A549 (cell line): ENCODE measurements around the gene GCK. TPM values are rescaled to one million over a fixed set of nuclear protein-coding genes. Genes with fewer than 3 reads are reported as not detected.
A peak's percentile ranks its signal among the peaks of the same experiment; 100 is the strongest.

Experiments used
- ATAC-seq, 2 experiments: fragments of 200-7000 bp in 1 of 2; fragments of >200 bp in 1 of 2; cut with Nextera tagmentation in 1 of 2; cut with Tn5 transposase in 1 of 2; 3 replicates each; pipeline versions ENCODE4 v1.8.0 to v1.9.1; 2018 to 2020; ENCODE audit warnings: mild to moderate bottlenecking in 1 of 2, moderate library complexity in 1 of 2
- CTCF ChIA-PET: fragments of 300-600 bp; sonication (Branson Sonifier 250); formaldehyde crosslinking; extraction: SDS; loops from one replicate; lab custom pipeline; 2021; ENCODE audit warnings: antibody characterized with exemption, inconsistent platforms; lab: Yijun Ruan, JAX
- POLR2A ChIA-PET: fragments of 350-600 bp; formaldehyde crosslinking; extraction: SDS; loops from one replicate; lab custom pipeline; 2021; ENCODE audit warnings: antibody characterized with exemption, inconsistent platforms; lab: Yijun Ruan, JAX
- DNase-seq, 2 experiments: peaks; one replicate each; pipeline versions ENCODE4 v3.0.0 to v3.0.0-alpha.2; 2011 to 2016; ENCODE audit warnings: low read depth in 1 of 2, low spot score in 1 of 2
- FAIRE-seq: peaks from 2 replicates; lab custom pipeline; 2011; peaks lifted over from hg19 to GRCh38; lab: Jason Lieb, UNC
- H3K27ac ChIP-seq, 2 experiments: fragments of >200 bp; sonication (Bioruptor Twin); formaldehyde crosslinking; 3 replicates each; pipeline ENCODE4 v1.5.1; 2016 to 2017
- H3K4me1 ChIP-seq: fragments of >200 bp; sonication (Bioruptor Twin); formaldehyde crosslinking; 3 replicates; pipeline ENCODE4 v1.6.1; 2016
- H3K4me2 ChIP-seq: fragments of >200 bp; sonication (Bioruptor Twin); formaldehyde crosslinking; 3 replicates; pipeline ENCODE4 v1.6.1; 2016
- H3K4me3 ChIP-seq: fragments of >200 bp; sonication (Bioruptor Twin); formaldehyde crosslinking; 3 replicates; pipeline ENCODE4 v1.5.1; 2016
- H3K9me3 ChIP-seq: fragments of >200 bp; sonication (Bioruptor Twin); formaldehyde crosslinking; 3 replicates; pipeline ENCODE4 v1.6.1; 2016
- BHLHE40 ChIP-seq: IDR thresholded peaks from 2 replicates; pipeline ENCODE4 v1.6.1; 2012; ENCODE audit warnings: low read depth, low read length, inconsistent platforms
- CBX8 ChIP-seq: fragments of 200-600 bp; sonication (generic); IDR thresholded peaks from 2 replicates; pipeline ENCODE4 v1.6.1; 2016
- CEBPB ChIP-seq, 2 experiments: fragments of >200 bp in 1 of 2; sonication (Bioruptor Twin) in 1 of 2; formaldehyde crosslinking in 1 of 2; IDR thresholded peaks; 2 replicates each; pipeline ENCODE4 v1.6.1; 2012 to 2016
- CHD4 ChIP-seq: fragments of 200-600 bp; sonication (generic); IDR thresholded peaks from 2 replicates; pipeline ENCODE4 v1.6.1; 2016; ENCODE audit warnings: antibody characterized with exemption, mild to moderate bottlenecking, borderline replicate concordance
- EHMT2 ChIP-seq: fragments of 200-600 bp; sonication (generic); IDR thresholded peaks from 2 replicates; pipeline ENCODE4 v1.6.1; 2016; ENCODE audit warnings: antibody characterized with exemption, low read depth, mild to moderate bottlenecking, moderate library complexity
- FOSL2 ChIP-seq, 2 experiments: fragments of 450-650 bp in 1 of 2; fragments of >200 bp in 1 of 2; sonication (Bioruptor Twin) in 1 of 2; formaldehyde crosslinking; IDR thresholded peaks; 2 replicates each; pipeline versions ENCODE4 v1.5.0 to v1.6.1; 2016 to 2020; ENCODE audit warnings: mild to moderate bottlenecking in 1 of 2, moderate library complexity in 1 of 2
- FOXS1 ChIP-seq: fragments of 250-450 bp; sonication (Bioruptor Pico); IDR thresholded peaks from 2 replicates; pipeline ENCODE4 v1.5.0; 2020; ENCODE audit warnings: mild to moderate bottlenecking, moderate library complexity
- HEYL ChIP-seq: fragments of 250-450 bp; sonication (Bioruptor Pico); IDR thresholded peaks from 2 replicates; pipeline ENCODE4 v1.8.0; 2021; ENCODE audit warnings: mild to moderate bottlenecking, moderate library complexity
- HOXA7 ChIP-seq: fragments of 250-450 bp; sonication (Bioruptor Pico); IDR thresholded peaks from 2 replicates; pipeline ENCODE4 v1.5.0; 2020; ENCODE audit warnings: mild to moderate bottlenecking, moderate library complexity
- HOXB13 ChIP-seq: fragments of 250-450 bp; sonication (Bioruptor Pico); IDR thresholded peaks from 2 replicates; pipeline ENCODE4 v1.5.0; 2020; ENCODE audit warnings: low read depth, mild to moderate bottlenecking, moderate library complexity
- KDM1A ChIP-seq: fragments of 200-600 bp; sonication (generic); IDR thresholded peaks from 2 replicates; pipeline ENCODE4 v1.6.1; 2016; ENCODE audit warnings: low read depth, mild to moderate bottlenecking
- PHF8 ChIP-seq: fragments of 200-600 bp; sonication (generic); IDR thresholded peaks from 2 replicates; pipeline ENCODE4 v1.6.1; 2016; ENCODE audit warnings: low read depth, mild to moderate bottlenecking, antibody characterized with exemption, moderate library complexity, borderline replicate concordance
- RCOR1 ChIP-seq: fragments of 150-350 bp; IDR thresholded peaks from 2 replicates; pipeline ENCODE4 v1.6.1; 2014; ENCODE audit warnings: antibody characterized with exemption, low read length, low read depth
- RFX5 ChIP-seq: fragments of 450-650 bp; IDR thresholded peaks from 2 replicates; pipeline ENCODE4 v1.7.1; 2014; ENCODE audit warnings: antibody characterized with exemption, mild to moderate bottlenecking, moderate library complexity
- RNF2 ChIP-seq: fragments of 200-600 bp; sonication (generic); IDR thresholded peaks from 2 replicates; pipeline ENCODE4 v1.6.1; 2016; ENCODE audit warnings: low read depth, mild to moderate bottlenecking, antibody characterized with exemption, moderate library complexity, borderline replicate concordance
- SMC3 ChIP-seq: fragments of >200 bp; sonication (Bioruptor Twin); formaldehyde crosslinking; IDR thresholded peaks from 3 replicates; pipeline ENCODE4 v1.6.1; 2018; ENCODE audit warnings: inconsistent platforms
- TP53 ChIP-seq: fragments of 250-450 bp; sonication (Bioruptor Pico); IDR thresholded peaks from 2 replicates; pipeline ENCODE4 v1.5.0; 2021; ENCODE audit warnings: mild to moderate bottlenecking, moderate library complexity
- ZFP36 ChIP-seq: fragments of 450-650 bp; IDR thresholded peaks from 2 replicates; pipeline ENCODE4 v1.6.1; 2014; ENCODE audit warnings: borderline replicate concordance; ENCODE audit not compliant: partially characterized antibody
- ZNF302 ChIP-seq: fragments of 250-450 bp; sonication (Bioruptor Pico); IDR thresholded peaks from 2 replicates; pipeline ENCODE4 v1.9.0; 2021; ENCODE audit warnings: inconsistent platforms, mild to moderate bottlenecking, moderate library complexity
- WGBS: methylation state at CpG from one replicate; pipeline ENCODE4 v1.1.6; 2017; ENCODE audit errors: missing lambda C conversion rate; 5-methylcytosine and 5-hydroxymethylcytosine counted together
- polyA plus RNA-seq, 4 experiments: library from polyadenylated mRNA; depleted of rRNA in 3 of 4; stranded (reverse); fragments of >200 nt; fragmentation: RNase III in 1 of 4; extraction: RNeasy Plus Mini Kit Qiagen cat#74134 plus additional on column Dnase treatment in 1 of 4; gene quantifications; 2 replicates in 3 of 4; 3 replicates in 1 of 4; pipeline ENCODE4 v1.2.3, GENCODE V29; 2011 to 2017
- TF ChIP-seq, protein P1 (sequence below): IDR thresholded peaks from 2 replicates; pipeline ENCODE4 v1.6.1; 2012; ENCODE audit warnings: low read depth, borderline replicate concordance
- TF ChIP-seq, protein P2 (sequence below): fragments of 450-650 bp; IDR thresholded peaks from 2 replicates; pipeline ENCODE4 v1.6.1; 2014; ENCODE audit warnings: antibody characterized with exemption
- TF ChIP-seq, protein P3 (sequence below): IDR thresholded peaks from 2 replicates; pipeline ENCODE4 v1.6.1; 2012
- TF ChIP-seq, protein P4 (sequence below): IDR thresholded peaks from 2 replicates; pipeline ENCODE4 v1.6.1; 2012

The GCK gene
- polyA plus RNA-seq, 2 of the 4 experiments (the other 2 are of a cell fraction) = 0.12 TPM; not detected in 1

DNA sequence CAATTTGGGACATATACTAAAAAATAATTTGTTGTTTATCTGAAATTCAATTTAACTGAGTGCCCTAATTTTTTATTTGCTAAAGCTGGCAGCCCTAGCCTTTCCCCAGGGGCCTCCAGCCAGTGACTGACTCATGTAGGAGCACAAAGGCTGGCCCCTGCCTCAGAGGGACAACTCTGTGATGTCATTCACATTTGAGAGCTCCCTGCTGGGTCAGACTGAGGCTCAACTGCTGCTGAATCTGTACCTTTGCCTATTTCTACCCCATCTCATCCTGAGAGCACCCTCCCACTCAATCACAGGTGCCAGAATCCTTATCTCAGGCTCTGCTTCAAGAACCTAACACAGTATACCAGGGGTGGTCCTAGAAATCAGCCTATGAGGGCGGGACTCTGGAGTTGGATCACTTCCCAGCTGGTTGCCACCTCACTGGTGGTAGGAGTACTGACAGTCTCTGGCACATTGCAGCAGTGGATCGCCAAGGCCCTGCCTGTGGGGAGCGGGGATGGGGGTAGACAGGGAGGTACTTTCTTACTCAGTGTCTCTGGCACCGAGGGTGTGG is 11.6 kb downstream of the GCK start:
- H3K9me3 ChIP-seq = peaks cover 6% of the 10 kb centered on the region; the same call in 1 of the 3 replicates
- FAIRE-seq (no peak), ATAC-seq (peak; percentile 61 to 71; a peak in 4 of 6 replicates), DNase-seq (no peak)
- H3K4me1 ChIP-seq = peaks cover 15% of the 10 kb centered on the region; the same call in 2 of the 3 replicates
- ChIA-PET POLR2A (no interaction called here), CTCF (interaction anchor here (1.3 to 2.3 kb wide), 3 partner anchors 19 to 47 kb away, joined by 3 to 7 read pairs (median 4); no protein-coding TSS in a partner anchor)
- peak overlapping the region in 1 of 2 experiments; percentile 42; a peak in 2 of 6 replicates for H3K27ac ChIP-seq
- TF ChIP-seq RCOR1 (no peak), HOXB13 (no peak), CEBPB (IDR thresholded peaks at IDR 0.05) (no peak), EHMT2 (no peak), HEYL (no peak), CHD4 (no peak), SMC3 (no peak), RNF2 (no peak), TP53 (CRISPR knock-in tag) (no peak), RFX5 (no peak), FOSL2 (IDR thresholded peaks at IDR 0.05) (no peak), FOSL2 (CRISPR knock-in tag; IDR thresholded peaks at IDR 0.05) (no peak), KDM1A (no peak)
- TF ChIP-seq, protein P1, sequence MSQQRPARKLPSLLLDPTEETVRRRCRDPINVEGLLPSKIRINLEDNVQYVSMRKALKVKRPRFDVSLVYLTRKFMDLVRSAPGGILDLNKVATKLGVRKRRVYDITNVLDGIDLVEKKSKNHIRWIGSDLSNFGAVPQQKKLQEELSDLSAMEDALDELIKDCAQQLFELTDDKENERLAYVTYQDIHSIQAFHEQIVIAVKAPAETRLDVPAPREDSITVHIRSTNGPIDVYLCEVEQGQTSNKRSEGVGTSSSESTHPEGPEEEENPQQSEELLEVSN = no peak
- TF ChIP-seq, protein P2, sequence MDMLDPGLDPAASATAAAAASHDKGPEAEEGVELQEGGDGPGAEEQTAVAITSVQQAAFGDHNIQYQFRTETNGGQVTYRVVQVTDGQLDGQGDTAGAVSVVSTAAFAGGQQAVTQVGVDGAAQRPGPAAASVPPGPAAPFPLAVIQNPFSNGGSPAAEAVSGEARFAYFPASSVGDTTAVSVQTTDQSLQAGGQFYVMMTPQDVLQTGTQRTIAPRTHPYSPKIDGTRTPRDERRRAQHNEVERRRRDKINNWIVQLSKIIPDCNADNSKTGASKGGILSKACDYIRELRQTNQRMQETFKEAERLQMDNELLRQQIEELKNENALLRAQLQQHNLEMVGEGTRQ = no peak
- TF ChIP-seq, protein P3, sequence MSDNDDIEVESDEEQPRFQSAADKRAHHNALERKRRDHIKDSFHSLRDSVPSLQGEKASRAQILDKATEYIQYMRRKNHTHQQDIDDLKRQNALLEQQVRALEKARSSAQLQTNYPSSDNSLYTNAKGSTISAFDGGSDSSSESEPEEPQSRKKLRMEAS = no peak
- TF ChIP-seq, all 56 proteins: peak for 0
- 19% methylated on average over 3 of the region's 4 CpGs for WGBS
- Histone ChIP-seq H3K4me2 (peak overlapping the region; percentile 10), H3K4me3 (no peak overlapping the region)

DNA sequence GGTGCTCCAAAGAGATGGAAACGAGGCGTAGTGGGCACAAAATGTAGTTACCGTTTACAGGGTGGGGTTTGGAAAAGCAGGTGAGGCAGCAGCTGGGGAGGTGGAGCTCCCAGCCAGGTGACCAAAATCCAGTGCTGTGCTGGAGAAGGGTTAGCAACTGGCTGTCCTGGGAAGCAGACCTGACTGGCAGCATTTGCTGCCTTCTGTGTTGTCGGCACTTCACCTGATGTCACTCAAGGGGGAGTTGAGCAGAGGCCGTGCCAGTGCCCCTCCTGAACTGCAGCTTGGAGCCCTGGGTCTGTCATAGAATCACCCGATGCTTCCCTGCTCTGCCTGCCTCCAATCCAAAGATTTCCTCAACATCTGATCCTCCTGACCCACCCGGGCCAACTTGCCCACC is 12.8 kb downstream of the GCK start:
- Histone ChIP-seq H3K9me3 (no peaks in the 10 kb centered on the region), H3K4me2 (no peak overlapping the region), H3K27ac (no peak overlapping the region), H3K4me3 (no peak overlapping the region), H3K4me1 (peaks cover 15% of the 10 kb centered on the region; the same call in 2 of the 3 replicates)
- no peak for FAIRE-seq
- TF ChIP-seq HOXA7 = no peak
- no peak for TF ChIP-seq ZNF302
- TF ChIP-seq RCOR1 = no peak
- TF ChIP-seq, protein P4, sequence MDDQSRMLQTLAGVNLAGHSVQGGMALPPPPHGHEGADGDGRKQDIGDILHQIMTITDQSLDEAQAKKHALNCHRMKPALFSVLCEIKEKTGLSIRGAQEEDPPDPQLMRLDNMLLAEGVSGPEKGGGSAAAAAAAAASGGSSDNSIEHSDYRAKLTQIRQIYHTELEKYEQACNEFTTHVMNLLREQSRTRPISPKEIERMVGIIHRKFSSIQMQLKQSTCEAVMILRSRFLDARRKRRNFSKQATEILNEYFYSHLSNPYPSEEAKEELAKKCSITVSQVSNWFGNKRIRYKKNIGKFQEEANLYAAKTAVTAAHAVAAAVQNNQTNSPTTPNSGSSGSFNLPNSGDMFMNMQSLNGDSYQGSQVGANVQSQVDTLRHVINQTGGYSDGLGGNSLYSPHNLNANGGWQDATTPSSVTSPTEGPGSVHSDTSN = no peak
- no peak for TF ChIP-seq PHF8
- TF ChIP-seq BHLHE40 = no peak
- TF ChIP-seq ZFP36 = no peak
- no peak for TF ChIP-seq CBX8
- TF ChIP-seq, protein P2 = no peak
- no peak for TF ChIP-seq FOXS1
- no peak for TF ChIP-seq HOXB13
- TF ChIP-seq EHMT2 = no peak
- ChIA-PET POLR2A (no interaction called here), CTCF (interaction anchor here (1.0 to 1.4 kb wide), 2 partner anchors 20 to 46 kb away, joined by 3 read pairs; no protein-coding TSS in a partner anchor)
- no peak for DNase-seq
- WGBS = 65% methylated on average over 7 of the region's 7 CpGs
- no peak for ATAC-seq
